HCT116 (cell line): ENCODE results near the gene ANKRD29. TPM values are rescaled to one million over a fixed set of nuclear protein-coding genes. Genes with fewer than 3 reads are reported as not detected.
A peak's percentile ranks its signal among the peaks of the same experiment; 100 is the strongest.

Experiments used
- ATAC-seq: fragments of 200-7000 bp; cut with Tn5 transposase; 2 replicates; pipeline ENCODE4 v1.9.1; 2020; ENCODE audit warnings: mild to moderate bottlenecking, moderate library complexity
- BruUV-seq: library from RNA; stranded (reverse); fragments of 400-500 nt; replicated peaks from 2 replicates; lab custom pipeline; 2021; lab: Mats Ljungman, UMichigan
- CTCF ChIA-PET: fragments of 300-600 bp; sonication (Branson Sonifier 250); formaldehyde crosslinking; loops from one replicate; lab custom pipeline; 2021; ENCODE audit warnings: antibody characterized with exemption; lab: Charles Lee
- POLR2A ChIA-PET: fragments of 300-600, 350-600 bp; sonication (Branson Sonifier 250); formaldehyde crosslinking; loops from one replicate; lab custom pipeline; 2021; ENCODE audit warnings: antibody characterized with exemption; lab: Charles Lee
- RAD21 ChIA-PET, 2 experiments: fragments of 300-600 bp; sonication (Branson Sonifier 250); formaldehyde crosslinking; loops; one replicate each; lab custom pipeline; 2023; ENCODE audit warnings: low total read pairs in 2 of 2; ENCODE audit not compliant: uncharacterized antibody in 2 of 2, unreplicated experiment in 2 of 2, low non-redundant PET in 1 of 2; lab: Charles Lee
- DNase-seq: peaks from one replicate; pipeline ENCODE4 v3.0.0-alpha.2; 2010; ENCODE audit warnings: low read depth, low spot score
- H2AFZ ChIP-seq: fragments of 200-600 bp; shearing (Covaris generic), sonication (generic); 2 replicates; pipeline ENCODE4 v1.6.1; 2017; ENCODE audit warnings: low read depth, mixed run types, mixed read lengths, antibody characterized with exemption, low read length; ENCODE audit not compliant: poor library complexity, severe bottlenecking
- H3K27ac ChIP-seq: 2 replicates; pipeline ENCODE4 v1.5.1; 2012; ENCODE audit warnings: low read depth, low read length
- H3K27me3 ChIP-seq: fragments of 200-600 bp; sonication (generic); 2 replicates; pipeline ENCODE4 v1.6.1; 2016; ENCODE audit warnings: mixed run types, low read length, mixed read lengths; ENCODE audit not compliant: insufficient read depth
- H3K36me3 ChIP-seq, 2 experiments: fragments of 200-500 bp in 1 of 2; fragments of 200-600 bp in 1 of 2; sonication (Bioruptor generic) in 1 of 2; sonication (generic) in 1 of 2; 2 replicates each; pipeline versions ENCODE4 v1.5.1 to v1.6.1; 2014 to 2016; ENCODE audit warnings: low read length in 2 of 2, inconsistent platforms in 1 of 2, mixed read lengths in 1 of 2, mixed run types in 1 of 2; ENCODE audit not compliant: insufficient read depth in 2 of 2, control insufficient read depth in 1 of 2
- H3K4me1 ChIP-seq, 2 experiments: fragments of 200-600 bp in 1 of 2; sonication (generic) in 1 of 2; 2 replicates each; pipeline versions ENCODE4 v1.5.1 to v1.6.1; 2012 to 2017; ENCODE audit warnings: low read length in 2 of 2, inconsistent platforms in 1 of 2, mild to moderate bottlenecking in 1 of 2, mixed read lengths in 1 of 2, mixed run types in 1 of 2, moderate library complexity in 1 of 2; ENCODE audit not compliant: insufficient read depth in 2 of 2, control insufficient read depth in 1 of 2
- H3K4me2 ChIP-seq: fragments of 200-600 bp; sonication (generic); 2 replicates; pipeline ENCODE4 v1.6.1; 2017; ENCODE audit warnings: mixed run types, low read length, mixed read lengths
- H3K4me3 ChIP-seq, 2 experiments: fragments of 200-600 bp in 1 of 2; sonication (generic) in 1 of 2; replicated peaks in 1 of 2; 2 replicates each; pipeline ENCODE4 v1.5.1; 2011 to 2016; ENCODE audit warnings: low read length in 2 of 2, control low read depth in 1 of 2, low read depth in 1 of 2, mild to moderate bottlenecking in 1 of 2, mixed read lengths in 1 of 2, mixed run types in 1 of 2
- H3K79me2 ChIP-seq: fragments of 200-600 bp; sonication (generic); 2 replicates; pipeline ENCODE4 v1.6.1; 2017; ENCODE audit warnings: mild to moderate bottlenecking, mixed run types, low read length, moderate library complexity, mixed read lengths; ENCODE audit not compliant: insufficient read depth
- H3K9ac ChIP-seq: fragments of 200-600 bp; sonication (generic); 2 replicates; pipeline ENCODE4 v1.6.1; 2016; ENCODE audit warnings: low read length, mixed read lengths
- H3K9me2 ChIP-seq: fragments of 200-600 bp; sonication (generic), shearing (Covaris generic); 2 replicates; pipeline ENCODE4 v1.6.1; 2017; ENCODE audit warnings: mixed run types, mild to moderate bottlenecking, moderate library complexity; ENCODE audit not compliant: insufficient read depth
- H3K9me3 ChIP-seq, 2 experiments: fragments of 200-500 bp in 1 of 2; fragments of 200-600 bp in 1 of 2; sonication (Bioruptor generic) in 1 of 2; sonication (generic) in 1 of 2; 2 replicates each; pipeline ENCODE4 v1.6.1; 2014 to 2017; ENCODE audit warnings: low read length in 2 of 2, mixed read lengths in 2 of 2, inconsistent platforms in 1 of 2, low read depth in 1 of 2, mild to moderate bottlenecking in 1 of 2, mixed run types in 1 of 2, moderate library complexity in 1 of 2; ENCODE audit not compliant: control insufficient read depth in 1 of 2, insufficient read depth in 1 of 2
- H4K20me1 ChIP-seq: fragments of 200-600 bp; sonication (generic), shearing (Covaris generic); 2 replicates; pipeline ENCODE4 v1.6.1; 2017; ENCODE audit warnings: mixed run types, mild to moderate bottlenecking, moderate library complexity; ENCODE audit not compliant: insufficient read depth
- JUND ChIP-seq: IDR thresholded peaks from 2 replicates; pipeline ENCODE4 v1.6.1; 2012
- POLR2A ChIP-seq: IDR thresholded peaks from 2 replicates; pipeline ENCODE4 v1.7.0; 2011; ENCODE audit warnings: borderline replicate concordance; ENCODE audit not compliant: insufficient read depth, insufficient read length; ENCODE audit errors: extremely low read depth
- ZNF274 ChIP-seq: fragments of 200-500 bp; sonication (Bioruptor generic); IDR thresholded peaks from 2 replicates; pipeline ENCODE4 v1.6.1; 2014; ENCODE audit warnings: mild to moderate bottlenecking, low read depth, low read length, inconsistent platforms
- intact Hi-C: fragments of 100-400 bp; cut with micrococcal nuclease; formaldehyde crosslinking; loops from 2 replicates; pipeline ENCODE4 v1.10.0; 2022
- total RNA-seq: library from RNA; stranded (reverse); gene quantifications from one replicate; pipeline ENCODE4 v1.2.1, GENCODE V29; 2021; ENCODE audit not compliant: unreplicated experiment
- TF ChIP-seq, protein P1 (sequence below): IDR thresholded peaks from 2 replicates; pipeline ENCODE4 v1.6.1; 2012
- TF ChIP-seq, protein P2 (sequence below): IDR thresholded peaks from 2 replicates; pipeline ENCODE4 v1.6.1; 2011; ENCODE audit warnings: mild to moderate bottlenecking, low read length, moderate library complexity; ENCODE audit not compliant: insufficient replicate concordance; ENCODE audit errors: extremely low read depth

The ANKRD29 gene
- total RNA-seq, 1 experiment from 2014 or later, result 8.8 TPM

DNA sequence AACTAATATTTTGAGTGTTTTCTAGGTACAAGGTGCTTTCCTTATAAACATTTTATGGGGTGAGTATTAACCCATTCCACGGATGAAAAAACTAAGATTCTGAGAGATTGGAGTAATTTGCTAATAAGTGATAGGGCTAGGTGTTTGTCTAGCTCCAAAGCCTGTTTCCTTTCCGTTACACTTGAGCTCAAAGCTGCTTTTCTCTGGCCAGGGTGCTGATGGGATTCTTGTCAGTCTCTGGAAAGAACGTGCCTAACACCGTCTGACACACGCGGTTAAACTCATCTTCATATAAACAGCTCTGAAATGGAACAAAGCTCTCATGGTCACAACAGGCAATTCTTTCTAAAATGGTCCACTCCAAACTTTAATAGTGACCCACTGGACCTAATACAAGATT is 2.0 kb upstream of the ANKRD29 start (continued):
- TF ChIP-seq ZNF274, result no peak
- TF ChIP-seq POLR2A, result no peak

DNA sequence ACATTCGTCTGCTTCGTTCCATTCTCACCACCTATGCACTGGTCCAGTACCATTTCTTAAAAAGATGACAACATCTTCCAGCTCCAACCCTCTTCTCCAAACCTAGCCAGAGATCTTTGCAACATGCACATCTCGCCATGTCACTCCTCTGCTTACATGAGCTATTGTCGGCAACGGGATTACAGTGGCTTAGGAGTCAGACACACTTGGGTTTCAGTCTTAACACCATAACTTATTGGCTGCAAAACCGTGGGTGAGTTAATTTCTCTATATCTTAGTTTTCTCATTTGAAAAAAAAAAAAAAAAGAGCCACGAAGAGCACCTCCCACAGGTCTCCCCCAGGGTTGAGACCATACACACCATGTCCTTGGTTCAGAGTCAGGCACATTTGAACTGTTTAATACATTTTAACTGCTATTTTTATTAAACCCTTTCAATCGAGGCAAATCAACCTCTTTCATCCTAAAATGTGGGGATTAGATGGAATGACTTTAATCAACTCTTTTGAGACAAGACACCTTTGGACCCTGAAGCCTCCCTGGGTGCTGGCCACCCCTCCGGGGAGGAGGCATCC is 889 bp downstream of the ANKRD29 start:
- Histone ChIP-seq H3K9me2 (no peaks in the 10 kb centered on the region), H3K79me2 (no peaks in the 10 kb centered on the region), H3K4me2 (peak overlapping the region; percentile 99), H3K36me3 (no peaks in the 10 kb centered on the region), H3K4me3 (peak overlapping the region; percentile 41 to 63), H3K9ac (peak overlapping the region; percentile 57), H3K4me1 (peaks cover 3 to 16% of the 10 kb centered on the region in 2 experiments; a peak in 2 of 4 replicates), H3K9me3 (no peaks in the 10 kb centered on the region), H3K27me3 (no peaks in the 10 kb centered on the region), H2AFZ (no peak overlapping the region), H4K20me1 (no peaks in the 10 kb centered on the region), H3K27ac (no peak overlapping the region)
- POLR2A ChIA-PET, result no interaction called here
- DNase-seq (no peak), ATAC-seq (peak; percentile 12)
- intact Hi-C loops, result no loop called here
- no TSS peak for BruUV-seq
- RAD21 ChIA-PET, result no interaction called here
- TF ChIP-seq JUND (no peak), ZNF274 (no peak)
- TF ChIP-seq, protein P1, sequence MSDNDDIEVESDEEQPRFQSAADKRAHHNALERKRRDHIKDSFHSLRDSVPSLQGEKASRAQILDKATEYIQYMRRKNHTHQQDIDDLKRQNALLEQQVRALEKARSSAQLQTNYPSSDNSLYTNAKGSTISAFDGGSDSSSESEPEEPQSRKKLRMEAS, result no peak; the same call in 1 of the 2 replicates
- TF ChIP-seq, protein P2, sequence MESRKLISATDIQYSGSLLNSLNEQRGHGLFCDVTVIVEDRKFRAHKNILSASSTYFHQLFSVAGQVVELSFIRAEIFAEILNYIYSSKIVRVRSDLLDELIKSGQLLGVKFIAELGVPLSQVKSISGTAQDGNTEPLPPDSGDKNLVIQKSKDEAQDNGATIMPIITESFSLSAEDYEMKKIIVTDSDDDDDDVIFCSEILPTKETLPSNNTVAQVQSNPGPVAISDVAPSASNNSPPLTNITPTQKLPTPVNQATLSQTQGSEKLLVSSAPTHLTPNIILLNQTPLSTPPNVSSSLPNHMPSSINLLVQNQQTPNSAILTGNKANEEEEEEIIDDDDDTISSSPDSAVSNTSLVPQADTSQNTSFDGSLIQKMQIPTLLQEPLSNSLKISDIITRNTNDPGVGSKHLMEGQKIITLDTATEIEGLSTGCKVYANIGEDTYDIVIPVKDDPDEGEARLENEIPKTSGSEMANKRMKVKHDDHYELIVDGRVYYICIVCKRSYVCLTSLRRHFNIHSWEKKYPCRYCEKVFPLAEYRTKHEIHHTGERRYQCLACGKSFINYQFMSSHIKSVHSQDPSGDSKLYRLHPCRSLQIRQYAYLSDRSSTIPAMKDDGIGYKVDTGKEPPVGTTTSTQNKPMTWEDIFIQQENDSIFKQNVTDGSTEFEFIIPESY, result no peak
- CTCF ChIA-PET, result no interaction called here
